ENCODE data around the gene DOCK3. TPM values are rescaled to one million over a fixed set of nuclear protein-coding genes. Genes with fewer than 3 reads are reported as not detected.

DOCK3 gene
- total RNA-seq, 1 experiment from 2014 or later = 8.3 TPM

- no peak overlapping the region for H3K14ac ChIP-seq (ENCODE audit: insufficient read depth, low read length)
- no peak overlapping the region for H2BK12ac ChIP-seq (ENCODE audit: insufficient read length, low read depth, low read length)
- H3K4me1 Mint-ChIP-seq = peaks cover 4 to 15% of the 10 kb centered on the region in 2 experiments; a peak in 3 of 4 replicates
- H3K27me3 ChIP-seq (ENCODE audit: insufficient read depth, low read length) = no peaks in the 10 kb centered on the region
- no peaks in the 10 kb centered on the region for H4K20me1 ChIP-seq (ENCODE audit: control insufficient read depth, insufficient read depth, insufficient read length)
- no peak overlapping the region for H3K4me3 Mint-ChIP-seq
- H2BK20ac ChIP-seq (ENCODE audit: low read depth, low read length, poor library complexity, severe bottlenecking) = no peak overlapping the region
- H2BK120ac ChIP-seq (ENCODE audit: low read depth, low read length, poor library complexity, severe bottlenecking) = no peak overlapping the region
- WGBS (ENCODE audit: extremely low coverage, insufficient read length, low lambda C conversion rate) = no CpG with 5 or more reads among the region's 4 CpGs
- TF ChIP-seq CTCF (conservative IDR thresholded peaks at IDR 0.05) = no peak
- H3K27ac ChIP-seq (ENCODE audit: insufficient read length, low read depth, low read length) = no peak overlapping the region
- H3K4me1 ChIP-seq (ENCODE audit: insufficient read depth, low read length) = no peaks in the 10 kb centered on the region
- no peak overlapping the region for H3K4me2 ChIP-seq (ENCODE audit: insufficient read depth, insufficient read length, low read length)
- no peak overlapping the region for H3K4ac ChIP-seq (ENCODE audit: low read depth, low read length)
- peaks cover 6 to 21% (median 14%) of the 10 kb centered on the region in 3 experiments; a peak in 6 of 7 replicates for H3K36me3 Mint-ChIP-seq (ENCODE audit: insufficient read depth in 1 of 3, low read depth in 3 of 3)
- H4K8ac ChIP-seq (replicated peaks; ENCODE audit: insufficient read length, low read depth, low read length) = no peak overlapping the region
- no peak overlapping the region for H2AFZ ChIP-seq (ENCODE audit: low read length)
- no peak overlapping the region for H3T11ph ChIP-seq (ENCODE audit: low read length)
- no peak for DNase-seq
- no peaks in the 10 kb centered on the region for H3K23me2 ChIP-seq (ENCODE audit: insufficient read length, low read depth, low read length, poor library complexity, severe bottlenecking)
- no peak overlapping the region for H2AK5ac ChIP-seq (ENCODE audit: insufficient read length, low read length)
- H3K18ac ChIP-seq (ENCODE audit: insufficient read length, low read depth, low read length) = no peak overlapping the region
- no peak overlapping the region; a peak in 1 of 7 replicates for H3K27ac Mint-ChIP-seq
- H2BK15ac ChIP-seq (ENCODE audit: low read depth, low read length) = no peak overlapping the region
- H3K9me3 ChIP-seq (ENCODE audit: control insufficient read depth, low read depth, low read length) = no peaks in the 10 kb centered on the region
- H4K5ac ChIP-seq (ENCODE audit: insufficient read length, low read depth, low read length) = no peak overlapping the region
- H3K9me3 Mint-ChIP-seq = peaks cover 12 to 13% of the 10 kb centered on the region in 2 experiments; a peak in 4 of 5 replicates
- H4K91ac ChIP-seq (ENCODE audit: insufficient read length, low read depth, low read length) = no peak overlapping the region
- no peak overlapping the region for H2BK5ac ChIP-seq (ENCODE audit: insufficient read length, low read length)
- H3K79me1 ChIP-seq (ENCODE audit: insufficient read depth, low read depth, low read length, poor library complexity, severe bottlenecking) = no peaks in the 10 kb centered on the region
- H3K27me3 Mint-ChIP-seq (ENCODE audit: low read depth) = no peaks in the 10 kb centered on the region
- no peak overlapping the region for H3K9ac ChIP-seq (ENCODE audit: extremely low read depth, insufficient read length, low read length)
- H3K23ac ChIP-seq (ENCODE audit: insufficient read length, low read depth, low read length) = no peak overlapping the region
- no peak overlapping the region for H3K56ac ChIP-seq (ENCODE audit: insufficient read length, low read depth, low read length)
- no peaks in the 10 kb centered on the region for H3K79me2 ChIP-seq (ENCODE audit: insufficient read depth, low read length)
Measured at GRCh38 chr3:51304230-51304629, 629.5 kb downstream of the DOCK3 start.

Data from H9 (cell line).